Uterus (tissue), 4 donors: ENCODE results near the gene LMBR1. TPM values are rescaled to one million over a fixed set of nuclear protein-coding genes. Genes with fewer than 3 reads are reported as not detected.

ENCODE experiments used
- DNase-seq, 2 donors: peaks; one replicate each; pipeline ENCODE4 v3.0.0-alpha.2; 2019 to 2020
- H3K27ac ChIP-seq, 2 donors: fragments of 200-600 bp; sonication (generic); 1 replicate in 1 of 2; 2 replicates in 1 of 2; pipeline ENCODE4 v1.5.1; 2016 to 2018
- H3K27me3 ChIP-seq, 2 donors: fragments of 200-600 bp; sonication (generic); one replicate each; pipeline ENCODE4 v1.5.1; 2018 to 2019; ENCODE audit warnings: control low read depth in 1 of 2
- H3K36me3 ChIP-seq, 2 donors: fragments of 200-600 bp; sonication (generic); one replicate each; pipeline ENCODE4 v1.5.1; 2019; ENCODE audit warnings: control low read depth in 1 of 2
- H3K4me1 ChIP-seq, 2 donors: fragments of 200-600 bp; sonication (generic); one replicate each; pipeline ENCODE4 v1.5.1; 2018 to 2019; ENCODE audit warnings: control low read depth in 1 of 2
- H3K4me3 ChIP-seq, 2 donors: fragments of 200-600 bp; sonication (generic); 1 replicate in 1 of 2; 2 replicates in 1 of 2; pipeline ENCODE4 v1.5.1; 2018 to 2019; ENCODE audit warnings: mild to moderate bottlenecking in 1 of 2
- H3K9me3 ChIP-seq, 2 donors: fragments of 200-600 bp; sonication (generic); one replicate each; pipeline ENCODE4 v1.5.1; 2019; ENCODE audit warnings: control low read depth in 1 of 2
- POLR2A ChIP-seq, 2 donors: fragments of 450-650 bp; IDR thresholded peaks; one replicate each; pipeline ENCODE4 v1.6.1; 2016; ENCODE audit warnings: antibody characterized with exemption in 2 of 2, mild to moderate bottlenecking in 1 of 2, moderate library complexity in 1 of 2
- intact Hi-C: fragments of 100-400 bp; cut with DNase I; formaldehyde crosslinking; loops from one replicate; pipeline ENCODE4 v1.15.1; 2023; ENCODE audit warnings: low total_unique reads
- total RNA-seq, 4 donors: library from RNA; depleted of rRNA in 3 of 4; stranded (reverse); fragments of >200 nt in 3 of 4; gene quantifications; one replicate each; pipeline versions ENCODE4 v1.1.0 to v1.2.4, GENCODE V29; 2014 to 2023
- TF ChIP-seq, protein P1 (sequence below), 4 experiments: fragments of 200-600 bp in 2 of 4; fragments of 450-650 bp in 2 of 4; sonication (generic) in 2 of 4; IDR thresholded peaks; one replicate each; pipeline ENCODE4 v1.5.1; 2016 to 2019; ENCODE audit warnings: antibody characterized with exemption in 4 of 4, mild to moderate bottlenecking in 2 of 4, moderate library complexity in 1 of 4
- donor health status: DM: yes; HTN: yes; CAD: no.

The LMBR1 gene
- total RNA-seq, 4 donors from 2014 or later: 54.4 to 1,378 (median 140) TPM

DNA sequence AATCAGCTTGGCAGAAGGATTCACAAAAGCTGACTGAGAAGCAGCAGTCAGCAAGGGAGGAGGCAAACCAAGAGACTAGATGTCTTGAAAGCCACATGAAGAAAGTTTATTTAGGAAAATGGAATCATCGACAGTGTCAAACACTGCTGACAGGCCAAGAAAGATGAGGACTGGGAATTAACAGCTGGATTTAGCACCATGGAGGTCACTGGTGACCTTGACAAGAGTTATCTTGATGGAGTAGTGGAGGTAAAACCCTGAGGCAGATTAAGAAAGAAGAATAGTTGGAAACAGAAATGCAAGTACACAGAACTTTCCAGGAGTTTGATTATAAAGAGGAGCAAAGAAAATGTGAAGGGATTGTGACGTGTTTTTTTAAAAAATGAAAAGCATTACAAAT, 51.5 kb downstream of the LMBR1 start:
- H3K4me3 ChIP-seq: no peak overlapping the region
- no peaks in the 10 kb centered on the region for H3K36me3 ChIP-seq
- DNase-seq: no peak
- no peak overlapping the region for H3K27ac ChIP-seq
- intact Hi-C loops: no loop called here
- H3K9me3 ChIP-seq: no peaks in the 10 kb centered on the region
- H3K27me3 ChIP-seq: no peaks in the 10 kb centered on the region
- no peaks in the 10 kb centered on the region for H3K4me1 ChIP-seq
- TF ChIP-seq, protein P1, sequence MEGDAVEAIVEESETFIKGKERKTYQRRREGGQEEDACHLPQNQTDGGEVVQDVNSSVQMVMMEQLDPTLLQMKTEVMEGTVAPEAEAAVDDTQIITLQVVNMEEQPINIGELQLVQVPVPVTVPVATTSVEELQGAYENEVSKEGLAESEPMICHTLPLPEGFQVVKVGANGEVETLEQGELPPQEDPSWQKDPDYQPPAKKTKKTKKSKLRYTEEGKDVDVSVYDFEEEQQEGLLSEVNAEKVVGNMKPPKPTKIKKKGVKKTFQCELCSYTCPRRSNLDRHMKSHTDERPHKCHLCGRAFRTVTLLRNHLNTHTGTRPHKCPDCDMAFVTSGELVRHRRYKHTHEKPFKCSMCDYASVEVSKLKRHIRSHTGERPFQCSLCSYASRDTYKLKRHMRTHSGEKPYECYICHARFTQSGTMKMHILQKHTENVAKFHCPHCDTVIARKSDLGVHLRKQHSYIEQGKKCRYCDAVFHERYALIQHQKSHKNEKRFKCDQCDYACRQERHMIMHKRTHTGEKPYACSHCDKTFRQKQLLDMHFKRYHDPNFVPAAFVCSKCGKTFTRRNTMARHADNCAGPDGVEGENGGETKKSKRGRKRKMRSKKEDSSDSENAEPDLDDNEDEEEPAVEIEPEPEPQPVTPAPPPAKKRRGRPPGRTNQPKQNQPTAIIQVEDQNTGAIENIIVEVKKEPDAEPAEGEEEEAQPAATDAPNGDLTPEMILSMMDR (IDR thresholded peaks at IDR 0.05): no peak
- TF ChIP-seq POLR2A (IDR thresholded peaks at IDR 0.05): no peak

DNA sequence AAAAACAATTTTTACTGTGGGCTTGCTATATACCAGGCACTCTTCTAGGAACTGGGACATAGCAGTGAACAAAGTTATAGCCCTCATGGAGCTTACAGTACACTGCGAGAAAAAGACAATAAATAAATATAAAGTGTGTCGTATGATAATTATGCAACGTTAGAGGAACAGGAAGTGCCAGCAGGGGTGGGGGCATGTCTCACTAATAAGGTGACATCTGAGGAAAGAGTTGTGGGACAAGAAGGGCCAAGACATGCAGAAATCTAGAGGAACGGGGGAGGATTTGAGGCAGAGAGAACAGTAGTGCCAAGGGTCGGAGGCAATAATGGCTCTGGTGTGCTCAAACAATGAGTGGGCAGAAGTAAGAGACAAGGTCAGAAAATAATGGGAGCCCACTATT, 52.8 kb downstream of the LMBR1 start:
- DNase-seq: no peak
- Histone ChIP-seq H3K27me3 (no peaks in the 10 kb centered on the region), H3K36me3 (no peaks in the 10 kb centered on the region), H3K4me1 (no peaks in the 10 kb centered on the region), H3K4me3 (no peak overlapping the region), H3K9me3 (no peaks in the 10 kb centered on the region), H3K27ac (no peak overlapping the region)
- intact Hi-C loops: no loop called here
- TF ChIP-seq, protein P1 (IDR thresholded peaks at IDR 0.05): no peak
- no peak for TF ChIP-seq POLR2A (IDR thresholded peaks at IDR 0.05)

- H3K27me3 ChIP-seq: no peaks in the 10 kb centered on the region
- no peak overlapping the region for H3K4me3 ChIP-seq
- no peaks in the 10 kb centered on the region for H3K9me3 ChIP-seq
- intact Hi-C loops: no loop called here
- H3K4me1 ChIP-seq: no peaks in the 10 kb centered on the region
- TF ChIP-seq, protein P1 (IDR thresholded peaks at IDR 0.05): no peak
- no peak for TF ChIP-seq POLR2A (IDR thresholded peaks at IDR 0.05)
- H3K36me3 ChIP-seq: no peaks in the 10 kb centered on the region
- no peak overlapping the region for H3K27ac ChIP-seq
- DNase-seq: no peak
Measured at GRCh38 chr7:156836443-156836842, 56.5 kb downstream of the LMBR1 start.

DNA sequence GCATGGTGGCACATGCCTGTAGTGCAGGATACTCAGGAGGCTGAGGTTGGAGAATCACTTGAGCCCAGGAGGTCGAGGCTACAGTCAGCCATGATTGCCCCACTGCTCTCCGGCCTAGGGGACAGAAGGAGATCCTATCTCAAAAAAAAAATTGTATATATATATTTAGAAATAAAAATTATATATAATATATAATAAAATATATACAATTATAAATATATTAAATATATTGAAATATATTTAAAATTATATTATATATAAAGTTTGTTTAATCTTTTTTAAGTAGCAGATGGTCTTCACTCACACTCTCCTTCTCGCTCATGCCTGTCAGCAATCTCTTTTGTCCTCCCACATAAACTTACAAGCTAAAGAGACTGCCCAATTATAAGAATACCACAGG, 58.5 kb downstream of the LMBR1 start:
- no peaks in the 10 kb centered on the region for H3K4me1 ChIP-seq
- no peak overlapping the region for H3K27ac ChIP-seq
- no peak for DNase-seq
- no peak for TF ChIP-seq POLR2A (IDR thresholded peaks at IDR 0.05)
- TF ChIP-seq, protein P1 (IDR thresholded peaks at IDR 0.05): no peak
- H3K27me3 ChIP-seq: no peaks in the 10 kb centered on the region
- no peaks in the 10 kb centered on the region for H3K36me3 ChIP-seq
- intact Hi-C loops: no loop called here
- no peaks in the 10 kb centered on the region for H3K9me3 ChIP-seq
- no peak overlapping the region for H3K4me3 ChIP-seq

- no peaks in the 10 kb centered on the region for H3K4me1 ChIP-seq
- intact Hi-C loops: no loop called here
- DNase-seq: no peak
- no peak overlapping the region for H3K4me3 ChIP-seq
- no peak for TF ChIP-seq POLR2A (IDR thresholded peaks at IDR 0.05)
- TF ChIP-seq, protein P1 (IDR thresholded peaks at IDR 0.05): no peak
- H3K27ac ChIP-seq: no peak overlapping the region
- no peaks in the 10 kb centered on the region for H3K9me3 ChIP-seq
- no peaks in the 10 kb centered on the region for H3K27me3 ChIP-seq
- H3K36me3 ChIP-seq: no peaks in the 10 kb centered on the region
Measured at GRCh38 chr7:156833312-156833711, 59.7 kb downstream of the LMBR1 start.
